Measurements from ENCODE around the gene OXER1.
A peak's percentile ranks its signal among the peaks of the same experiment; 100 is the strongest.

Gene OXER1

GRCh38 chr2:42797281-42797680, 33.3 kb upstream of the OXER1 start:
- no peak overlapping the region for H3K4me3 ChIP-seq (ENCODE audit: low read length)
- no peak overlapping the region for H3K27ac ChIP-seq (ENCODE audit: low read depth, low read length)
- H3K36me3 ChIP-seq (ENCODE audit: control insufficient read depth, low read length) = no peaks in the 10 kb centered on the region
- TF ChIP-seq EZH2phosphoT487 (IDR thresholded peaks at IDR 0.05; ENCODE audit: borderline replicate concordance, low read length) = no peak
- no peak for TF ChIP-seq CTCF (IDR thresholded peaks at IDR 0.05; ENCODE audit: low read depth, low read length, poor library complexity, severe bottlenecking)
- no peaks in the 10 kb centered on the region for H3K9me2 ChIP-seq (replicated peaks; ENCODE audit: control insufficient read depth, low read length)
- H3K9me3 ChIP-seq (ENCODE audit: control insufficient read depth, insufficient read depth, low read length) = no peaks in the 10 kb centered on the region
- no peaks in the 10 kb centered on the region for H4K20me1 ChIP-seq (ENCODE audit: control insufficient read depth, insufficient read depth, low read depth, low read length)
- peaks cover 3% of the 10 kb centered on the region; the same call in 1 of the 2 replicates for H3F3A ChIP-seq (ENCODE audit: control insufficient read depth, insufficient read depth)
- peak overlapping the region; percentile 55; the same call in 1 of the 2 replicates for H3K4me2 ChIP-seq (ENCODE audit: low read length)
- peaks cover 48% of the 10 kb centered on the region for H3K4me1 ChIP-seq (ENCODE audit: control insufficient read depth, low read length)
- no peaks in the 10 kb centered on the region for H3K79me2 ChIP-seq (ENCODE audit: control insufficient read depth, low read length)
- peaks cover 19% of the 10 kb centered on the region for H3K27me3 ChIP-seq (ENCODE audit: control insufficient read depth, low read length)

GRCh38 chr2:42796427-42797248, 32.7 kb upstream of the OXER1 start:
- no peaks in the 10 kb centered on the region for H3K9me3 ChIP-seq (ENCODE audit: control insufficient read depth, insufficient read depth, low read length)
- H3K27me3 ChIP-seq (ENCODE audit: control insufficient read depth, low read length) = peaks cover 25% of the 10 kb centered on the region
- no peak for TF ChIP-seq CTCF (IDR thresholded peaks at IDR 0.05; ENCODE audit: low read depth, low read length, poor library complexity, severe bottlenecking)
- no peak for TF ChIP-seq EZH2phosphoT487 (IDR thresholded peaks at IDR 0.05; ENCODE audit: borderline replicate concordance, low read length)
- peak overlapping the region; percentile 44 for H3K4me3 ChIP-seq (ENCODE audit: low read length)
- H3F3A ChIP-seq (ENCODE audit: control insufficient read depth, insufficient read depth) = peaks cover 3% of the 10 kb centered on the region; the same call in 1 of the 2 replicates
- no peaks in the 10 kb centered on the region for H4K20me1 ChIP-seq (ENCODE audit: control insufficient read depth, insufficient read depth, low read depth, low read length)
- peaks cover 48% of the 10 kb centered on the region for H3K4me1 ChIP-seq (ENCODE audit: control insufficient read depth, low read length)
- H3K4me2 ChIP-seq (ENCODE audit: low read length) = peak overlapping the region; percentile 55
- no peaks in the 10 kb centered on the region for H3K79me2 ChIP-seq (ENCODE audit: control insufficient read depth, low read length)
- H3K36me3 ChIP-seq (ENCODE audit: control insufficient read depth, low read length) = no peaks in the 10 kb centered on the region
- peak overlapping the region; percentile 55 for H3K27ac ChIP-seq (ENCODE audit: low read depth, low read length)
- H3K9me2 ChIP-seq (replicated peaks; ENCODE audit: control insufficient read depth, low read length) = no peaks in the 10 kb centered on the region

- H3K9me2 ChIP-seq (replicated peaks; ENCODE audit: control insufficient read depth, low read length) = no peaks in the 10 kb centered on the region
- H3F3A ChIP-seq (ENCODE audit: control insufficient read depth, insufficient read depth) = peaks cover 3% of the 10 kb centered on the region; the same call in 1 of the 2 replicates
- H4K20me1 ChIP-seq (ENCODE audit: control insufficient read depth, insufficient read depth, low read depth, low read length) = no peaks in the 10 kb centered on the region
- H3K27ac ChIP-seq (ENCODE audit: low read depth, low read length) = peak overlapping the region; percentile 55
- no peaks in the 10 kb centered on the region for H3K36me3 ChIP-seq (ENCODE audit: control insufficient read depth, low read length)
- H3K4me1 ChIP-seq (ENCODE audit: control insufficient read depth, low read length) = peaks cover 48% of the 10 kb centered on the region
- TF ChIP-seq CTCF (IDR thresholded peaks at IDR 0.05; ENCODE audit: low read depth, low read length, poor library complexity, severe bottlenecking) (no peak), EZH2phosphoT487 (IDR thresholded peaks at IDR 0.05; ENCODE audit: borderline replicate concordance, low read length) (no peak)
- no peak overlapping the region; the same call in 1 of the 2 replicates for H3K4me3 ChIP-seq (ENCODE audit: low read length)
- H3K9me3 ChIP-seq (ENCODE audit: control insufficient read depth, insufficient read depth, low read length) = no peaks in the 10 kb centered on the region
- peaks cover 31% of the 10 kb centered on the region for H3K27me3 ChIP-seq (ENCODE audit: control insufficient read depth, low read length)
- no peaks in the 10 kb centered on the region for H3K79me2 ChIP-seq (ENCODE audit: control insufficient read depth, low read length)
- H3K4me2 ChIP-seq (ENCODE audit: low read length) = peak overlapping the region; percentile 55
These were observed 31.9 kb upstream of the OXER1 start for GRCh38 chr2:42795841-42796301.
